H9 (cell line): ENCODE measurements around the gene TLX2. TPM values are rescaled to one million over a fixed set of nuclear protein-coding genes. Genes with fewer than 3 reads are reported as not detected.
A peak's percentile ranks its signal among the peaks of the same experiment; 100 is the strongest.

Source experiments
- DNase-seq: peaks from one replicate; pipeline ENCODE4 v3.0.0-alpha.2; 2017
- H2AFZ ChIP-seq: one replicate; pipeline ENCODE4 v1.6.1; 2013; ENCODE audit warnings: mild to moderate bottlenecking, low read length, control low read depth, moderate library complexity
- H2AK5ac ChIP-seq: 2 replicates; pipeline ENCODE4 v1.6.1; 2013; ENCODE audit warnings: low read length, control low read depth, mixed read lengths; ENCODE audit not compliant: insufficient read length
- H2BK120ac ChIP-seq: one replicate; pipeline ENCODE4 v1.6.1; 2013; ENCODE audit warnings: low read depth, mild to moderate bottlenecking, low read length, control low read depth, inconsistent platforms; ENCODE audit not compliant: poor library complexity, severe bottlenecking
- H2BK12ac ChIP-seq: 2 replicates; pipeline ENCODE4 v1.6.1; 2013; ENCODE audit warnings: low read length, control low read depth, mixed read lengths, low read depth; ENCODE audit not compliant: insufficient read length
- H2BK15ac ChIP-seq: 2 replicates; pipeline ENCODE4 v1.6.1; 2013; ENCODE audit warnings: low read depth, low read length, control low read depth
- H2BK20ac ChIP-seq: one replicate; pipeline ENCODE4 v1.6.1; 2013; ENCODE audit warnings: low read depth, mild to moderate bottlenecking, low read length, control low read depth, inconsistent platforms; ENCODE audit not compliant: poor library complexity, severe bottlenecking
- H2BK5ac ChIP-seq: 2 replicates; pipeline ENCODE4 v1.6.1; 2013; ENCODE audit warnings: low read length, control low read depth, mixed read lengths; ENCODE audit not compliant: insufficient read length
- H3K14ac ChIP-seq: 2 replicates; pipeline ENCODE4 v1.6.1; 2013; ENCODE audit warnings: low read length, control low read depth; ENCODE audit not compliant: insufficient read depth
- H3K18ac ChIP-seq: 2 replicates; pipeline ENCODE4 v1.6.1; 2013; ENCODE audit warnings: low read depth, mild to moderate bottlenecking, mixed read lengths, low read length, control low read depth; ENCODE audit not compliant: insufficient read length
- H3K23ac ChIP-seq: 2 replicates; pipeline ENCODE4 v1.6.1; 2013; ENCODE audit warnings: low read length, control low read depth, mixed read lengths, low read depth; ENCODE audit not compliant: insufficient read length
- H3K23me2 ChIP-seq: 2 replicates; pipeline ENCODE4 v1.6.1; 2013; ENCODE audit warnings: low read depth, mild to moderate bottlenecking, mixed read lengths, low read length, control low read depth; ENCODE audit not compliant: insufficient read length, poor library complexity, severe bottlenecking
- H3K27ac ChIP-seq: 2 replicates; pipeline ENCODE4 v1.5.1; 2013; ENCODE audit warnings: low read length, control low read depth, mixed read lengths, low read depth; ENCODE audit not compliant: insufficient read length
- H3K27me3 ChIP-seq: 2 replicates; pipeline ENCODE4 v1.6.1; 2013; ENCODE audit warnings: low read length, control low read depth, inconsistent platforms; ENCODE audit not compliant: insufficient read depth
- H3K4ac ChIP-seq: 2 replicates; pipeline ENCODE4 v1.6.1; 2013; ENCODE audit warnings: low read depth, mild to moderate bottlenecking, control low read depth, inconsistent platforms, low read length, moderate library complexity
- H3K4me1 ChIP-seq: 2 replicates; pipeline ENCODE4 v1.6.1; 2013; ENCODE audit warnings: low read length, control low read depth, inconsistent platforms; ENCODE audit not compliant: insufficient read depth
- H3K4me2 ChIP-seq: 2 replicates; pipeline ENCODE4 v1.6.1; 2013; ENCODE audit warnings: low read length, control low read depth, mixed read lengths; ENCODE audit not compliant: insufficient read length, insufficient read depth
- H3K56ac ChIP-seq: 2 replicates; pipeline ENCODE4 v1.6.1; 2013; ENCODE audit warnings: low read depth, mild to moderate bottlenecking, mixed read lengths, low read length, control low read depth; ENCODE audit not compliant: insufficient read length
- H3K79me1 ChIP-seq: 2 replicates; pipeline ENCODE4 v1.6.1; 2013; ENCODE audit warnings: low read depth, mild to moderate bottlenecking, moderate library complexity, low read length, control low read depth, inconsistent platforms; ENCODE audit not compliant: insufficient read depth, poor library complexity, severe bottlenecking
- H3K79me2 ChIP-seq: 2 replicates; pipeline ENCODE4 v1.6.1; 2013; ENCODE audit warnings: low read length, control low read depth, inconsistent platforms; ENCODE audit not compliant: insufficient read depth
- H3K9ac ChIP-seq: 2 replicates; pipeline ENCODE4 v1.6.1; 2013; ENCODE audit warnings: low read length, control low read depth, mixed read lengths; ENCODE audit not compliant: insufficient read length; ENCODE audit errors: extremely low read depth
- H3K9me3 ChIP-seq: one replicate; pipeline ENCODE4 v1.6.1; 2013; ENCODE audit warnings: low read depth, low read length, inconsistent platforms; ENCODE audit not compliant: control insufficient read depth
- H3T11ph ChIP-seq: one replicate; pipeline ENCODE4 v1.6.1; 2013; ENCODE audit warnings: mild to moderate bottlenecking, low read length, control low read depth, inconsistent platforms
- H4K20me1 ChIP-seq: one replicate; pipeline ENCODE4 v1.6.1; 2013; ENCODE audit not compliant: control insufficient read depth, insufficient read length, insufficient read depth
- H4K5ac ChIP-seq: 2 replicates; pipeline ENCODE4 v1.6.1; 2013; ENCODE audit warnings: low read depth, mild to moderate bottlenecking, mixed read lengths, low read length, control low read depth; ENCODE audit not compliant: insufficient read length
- H4K8ac ChIP-seq: replicated peaks from 2 replicates; pipeline ENCODE4 v1.6.1; 2013; ENCODE audit warnings: low read length, control low read depth, mixed read lengths, low read depth; ENCODE audit not compliant: insufficient read length
- H4K91ac ChIP-seq: 2 replicates; pipeline ENCODE4 v1.6.1; 2013; ENCODE audit warnings: low read depth, mild to moderate bottlenecking, moderate library complexity, mixed read lengths, low read length, control low read depth; ENCODE audit not compliant: insufficient read length
- H3K27ac Mint-ChIP-seq, 3 experiments: 2 replicates in 2 of 3; 3 replicates in 1 of 3; pipeline ENCODE4 v1.8.0; 2020 to 2021; ENCODE audit warnings: mixed read lengths in 3 of 3, mild to moderate bottlenecking in 1 of 3, moderate library complexity in 1 of 3
- H3K27me3 Mint-ChIP-seq: 2 replicates; pipeline ENCODE4 v1.8.0; 2021; ENCODE audit warnings: low read depth, mild to moderate bottlenecking, moderate library complexity, mixed read lengths
- H3K36me3 Mint-ChIP-seq, 3 experiments: 2 replicates in 2 of 3; 3 replicates in 1 of 3; pipeline ENCODE4 v1.8.0; 2020 to 2021; ENCODE audit warnings: low read depth in 3 of 3, mixed read lengths in 3 of 3; ENCODE audit not compliant: insufficient read depth in 1 of 3
- H3K4me1 Mint-ChIP-seq, 2 experiments: 2 replicates each; pipeline ENCODE4 v1.8.0; 2020; ENCODE audit warnings: mixed read lengths in 2 of 2
- H3K4me3 Mint-ChIP-seq, 2 experiments: 2 replicates in 1 of 2; 3 replicates in 1 of 2; pipeline ENCODE4 v1.8.0; 2020 to 2021; ENCODE audit warnings: mild to moderate bottlenecking in 2 of 2, mixed read lengths in 2 of 2, moderate library complexity in 1 of 2
- H3K9me3 Mint-ChIP-seq, 2 experiments: 2 replicates in 1 of 2; 3 replicates in 1 of 2; pipeline ENCODE4 v1.8.0; 2020; ENCODE audit warnings: mild to moderate bottlenecking in 2 of 2, mixed read lengths in 2 of 2, moderate library complexity in 1 of 2
- CTCF ChIP-seq: fragments of 200-600 bp; sonication (generic); conservative IDR thresholded peaks from 3 replicates; pipeline ENCODE4 v1.8.0; 2021; ENCODE audit warnings: antibody characterized with exemption, mild to moderate bottlenecking
- WGBS: extraction: QIAGEN DNeasy Blood & Tissue Kit; methylation state at CpG from one replicate; pipeline ENCODE4 v1.1.7; 2013; ENCODE audit warnings: missing lambda C conversion rate, low lambda C conversion rate, mixed read lengths; ENCODE audit not compliant: insufficient read length; ENCODE audit errors: extremely low coverage; 5-methylcytosine and 5-hydroxymethylcytosine counted together
- total RNA-seq: library from RNA; stranded (reverse); gene quantifications from 2 replicates; pipeline ENCODE4 v1.2.1, GENCODE V29; 2021

TLX2 gene
- total RNA-seq, 1 experiment from 2014 or later: 0.20 TPM

GRCh38 chr2:74495440-74495839 lies 18.8 kb upstream of the TLX2 start:
- H3K4ac ChIP-seq: no peak overlapping the region
- no peaks in the 10 kb centered on the region for H3K4me1 ChIP-seq
- H3K23ac ChIP-seq: no peak overlapping the region
- no peaks in the 10 kb centered on the region for H3K79me1 ChIP-seq
- TF ChIP-seq CTCF: no peak
- no peak overlapping the region for H2BK120ac ChIP-seq
- DNase-seq: no peak
- peaks cover 23% of the 10 kb centered on the region for H3K23me2 ChIP-seq
- peaks cover 0 to 2% of the 10 kb centered on the region in 2 experiments; a peak in 1 of 5 replicates for H3K9me3 Mint-ChIP-seq
- no peak overlapping the region for H2AK5ac ChIP-seq
- no peak overlapping the region for H4K91ac ChIP-seq
- H3K36me3 Mint-ChIP-seq: peaks cover 26 to 40% (median 38%) of the 10 kb centered on the region in 3 experiments
- no peak overlapping the region for H2BK15ac ChIP-seq
- no peak overlapping the region for H3K18ac ChIP-seq
- WGBS: no CpG with 5 or more reads among the region's 1 CpG
- no peak overlapping the region for H2AFZ ChIP-seq
- no peak overlapping the region for H4K5ac ChIP-seq
- H3K4me3 Mint-ChIP-seq: no peak overlapping the region
- H2BK5ac ChIP-seq: no peak overlapping the region
- H3K27me3 ChIP-seq: peaks cover 48% of the 10 kb centered on the region
- no peak overlapping the region for H2BK20ac ChIP-seq
- no peak overlapping the region for H2BK12ac ChIP-seq
- H3K9me3 ChIP-seq: no peaks in the 10 kb centered on the region
- no peak overlapping the region for H3K56ac ChIP-seq
- no peaks in the 10 kb centered on the region for H3K79me2 ChIP-seq
- H3K27ac ChIP-seq: no peak overlapping the region
- H3K27me3 Mint-ChIP-seq: peaks cover 61% of the 10 kb centered on the region
- H4K20me1 ChIP-seq: no peaks in the 10 kb centered on the region
- H3K14ac ChIP-seq: no peak overlapping the region
- H4K8ac ChIP-seq: no peak overlapping the region
- no peak overlapping the region for H3K9ac ChIP-seq
- H3T11ph ChIP-seq: no peak overlapping the region
- 0 out of 7 replicates have a peak overlapping the region, but pooled peaks of 1 of the 3 experiments have one; percentile 54 for H3K27ac Mint-ChIP-seq
- no peak overlapping the region for H3K4me2 ChIP-seq
- peaks cover 18 to 26% of the 10 kb centered on the region in 2 experiments for H3K4me1 Mint-ChIP-seq
